ENCODE results near the gene SUSD3. TPM values are rescaled to one million over a fixed set of nuclear protein-coding genes. Genes with fewer than 3 reads are reported as not detected.

SUSD3 gene
- total and polyA plus RNA-seq, 2 of the 8 experiments (the other 6 are each of a cell fraction or from before 2014, with no cell fraction given) = 5.5 to 35.4 TPM

GRCh38 chr9:93130861-93131481 lies 72.5 kb downstream of the SUSD3 start (continued):
- TF ChIP-seq ZNF274 (IDR thresholded peaks at IDR 0.05; ENCODE audit: borderline replicate concordance, extremely low read depth, low read length) (no peak), RXRA (IDR thresholded peaks at IDR 0.05; ENCODE audit: insufficient read depth, low read depth, low read length) (no peak), YY1 (IDR thresholded peaks at IDR 0.05; ENCODE audit: low read depth, low read length) (no peak), CHD1 (IDR thresholded peaks at IDR 0.05; ENCODE audit: low read depth, low read length) (no peak), JUND (IDR thresholded peaks at IDR 0.05; ENCODE audit: low read length) (no peak), CHD2 (IDR thresholded peaks at IDR 0.05; ENCODE audit: low read length) (no peak), KDM5A (IDR thresholded peaks at IDR 0.05; ENCODE audit: low read length) (no peak), ATF2 (IDR thresholded peaks at IDR 0.05; ENCODE audit: low read length) (no peak)

Measured in H1 (cell line).